Activated CD4-positive, alpha-beta T cell treated with anti-CD3 and anti-CD28 coated beads, Interleukin-2, amount 50 U/mL, for 48 hours (primary cell): ENCODE measurements around the gene PCMT1.
"Not testable (repeated sequence)": the region's sequence is repeated elsewhere in the genome, so short reads cannot be mapped to it uniquely, and the experiment has no call there.

ENCODE experiments used
- DNase-seq, 2 experiments: peaks; one replicate each; pipeline ENCODE4 v3.0.0-alpha.2; 2020

PCMT1 gene

GRCh38 chr6:149751239-149751638, 1.7 kb downstream of the PCMT1 start:
- no peak for DNase-seq

GRCh38 chr6:149751920-149752319, 2.4 kb downstream of the PCMT1 start:
- DNase-seq, result not testable (repeated sequence)

- no peak for DNase-seq
These were observed 3.2 kb downstream of the PCMT1 start for GRCh38 chr6:149752600-149753373.

GRCh38 chr6:149753374-149753637, 3.8 kb downstream of the PCMT1 start:
- not testable (repeated sequence) for DNase-seq

- no peak for DNase-seq
These were observed 5.0 kb downstream of the PCMT1 start for GRCh38 chr6:149754548-149754947.

GRCh38 chr6:149755300-149756260, 6.0 kb downstream of the PCMT1 start:
- DNase-seq, result no peak

GRCh38 chr6:149756261-149756636, 6.7 kb downstream of the PCMT1 start:
- no peak for DNase-seq

- no peak for DNase-seq
These were observed 11.9 kb downstream of the PCMT1 start for GRCh38 chr6:149761438-149761837.

GRCh38 chr6:149763866-149764265, 14.3 kb downstream of the PCMT1 start:
- no peak for DNase-seq

GRCh38 chr6:149766156-149766769, 16.7 kb downstream of the PCMT1 start:
- no peak for DNase-seq

GRCh38 chr6:149769676-149770075, 20.1 kb downstream of the PCMT1 start:
- no peak for DNase-seq

GRCh38 chr6:149771185-149771584, 21.6 kb downstream of the PCMT1 start:
- DNase-seq, result no peak

- no peak for DNase-seq
These were observed 22.4 kb downstream of the PCMT1 start for GRCh38 chr6:149771925-149772324.

GRCh38 chr6:149777624-149778023, 28.1 kb downstream of the PCMT1 start:
- DNase-seq, result no peak

GRCh38 chr6:149779644-149779963, 30.1 kb downstream of the PCMT1 start:
- no peak for DNase-seq

- DNase-seq, result no peak
These were observed 32.2 kb downstream of the PCMT1 start for GRCh38 chr6:149781715-149782114.

GRCh38 chr6:149782337-149782736, 32.8 kb downstream of the PCMT1 start:
- DNase-seq, result no peak

GRCh38 chr6:149783551-149783950, 34.0 kb downstream of the PCMT1 start:
- DNase-seq, result no peak

GRCh38 chr6:149806127-149806526, 56.6 kb downstream of the PCMT1 start:
- no peak for DNase-seq

GRCh38 chr6:149809798-149810197, 60.3 kb downstream of the PCMT1 start:
- DNase-seq, result no peak

GRCh38 chr6:149813351-149813750, 63.8 kb downstream of the PCMT1 start:
- DNase-seq, result no peak

GRCh38 chr6:149815788-149816187, 66.2 kb downstream of the PCMT1 start:
- no peak for DNase-seq

- DNase-seq, result no peak
These were observed 71.0 kb downstream of the PCMT1 start for GRCh38 chr6:149820506-149820905.

- DNase-seq, result no peak
These were observed 72.0 kb downstream of the PCMT1 start for GRCh38 chr6:149821492-149821891.
